ENCODE data around the gene ZNF574. TPM values are rescaled to one million over a fixed set of nuclear protein-coding genes. Genes with fewer than 3 reads are reported as not detected.
A peak's percentile ranks its signal among the peaks of the same experiment; 100 is the strongest.

The ZNF574 gene
- total RNA-seq, 1 donor from 2014 or later, result 9.1 TPM

- intact Hi-C loops (cut with DNase I), result no loop called here
- ATAC-seq, result peak; percentile 61
- no peak for DNase-seq (ENCODE audit: missing footprints)
Measured at GRCh38 chr19:42052241-42052863, 23.6 kb upstream of the ZNF574 start.

- ATAC-seq, result no peak
- intact Hi-C loops (cut with DNase I), result no loop called here
- no peak for DNase-seq (ENCODE audit: missing footprints)
Measured at GRCh38 chr19:42053037-42053935, 22.7 kb upstream of the ZNF574 start.

- intact Hi-C loops (cut with DNase I), result no loop called here
- no peak for ATAC-seq
- DNase-seq (ENCODE audit: missing footprints), result no peak
Measured at GRCh38 chr19:42054205-42054604, 21.8 kb upstream of the ZNF574 start.

- intact Hi-C loops (cut with DNase I), result no loop called here
- DNase-seq (ENCODE audit: missing footprints) (no peak), ATAC-seq (no peak)
Measured at GRCh38 chr19:42057846-42058245, 18.1 kb upstream of the ZNF574 start.

- intact Hi-C loops (cut with DNase I), result no loop called here
- no peak for DNase-seq (ENCODE audit: missing footprints)
- ATAC-seq, result no peak
Measured at GRCh38 chr19:42059196-42059595, 16.8 kb upstream of the ZNF574 start.

- DNase-seq (ENCODE audit: missing footprints) (no peak), ATAC-seq (no peak)
- intact Hi-C loops (cut with DNase I), result no loop called here
Measured at GRCh38 chr19:42060117-42060516, 15.8 kb upstream of the ZNF574 start.

GRCh38 chr19:42062381-42062780 lies 13.6 kb upstream of the ZNF574 start:
- intact Hi-C loops (cut with DNase I), result no loop called here
- no peak for ATAC-seq
- no peak for DNase-seq (ENCODE audit: missing footprints)

GRCh38 chr19:42064432-42064831 lies 11.5 kb upstream of the ZNF574 start:
- ATAC-seq (no peak), DNase-seq (ENCODE audit: missing footprints) (no peak)
- intact Hi-C loops (cut with DNase I), result no loop called here

- DNase-seq (ENCODE audit: missing footprints) (no peak), ATAC-seq (no peak)
- intact Hi-C loops (cut with DNase I), result no loop called here
Measured at GRCh38 chr19:42065051-42065450, 10.9 kb upstream of the ZNF574 start.

GRCh38 chr19:42065511-42065910 lies 10.5 kb upstream of the ZNF574 start:
- ATAC-seq, result no peak
- intact Hi-C loops (cut with DNase I), result no loop called here
- no peak for DNase-seq (ENCODE audit: missing footprints)

GRCh38 chr19:42066075-42066754 lies 9.8 kb upstream of the ZNF574 start:
- DNase-seq (ENCODE audit: missing footprints), result no peak
- intact Hi-C loops (cut with DNase I), result no loop called here
- no peak for ATAC-seq

- DNase-seq (ENCODE audit: missing footprints) (no peak), ATAC-seq (no peak)
- intact Hi-C loops (cut with DNase I), result no loop called here
Measured at GRCh38 chr19:42067315-42067888, 8.6 kb upstream of the ZNF574 start.

GRCh38 chr19:42068361-42068755 lies 7.6 kb upstream of the ZNF574 start:
- DNase-seq (ENCODE audit: missing footprints) (no peak), ATAC-seq (no peak)
- intact Hi-C loops (cut with DNase I), result no loop called here

GRCh38 chr19:42068756-42069571 lies 7.0 kb upstream of the ZNF574 start:
- DNase-seq (ENCODE audit: missing footprints), result no peak
- intact Hi-C loops (cut with DNase I), result no loop called here
- no peak for ATAC-seq

GRCh38 chr19:42069619-42070351 lies 6.2 kb upstream of the ZNF574 start, which contains the start of gene GRIK5:
Gene GRIK5 (minus strand): TSS chr19:42070206. CDS start chr19:42065770, 4,436 bp downstream.
- intact Hi-C loops (cut with DNase I), result no loop called here
- ATAC-seq, result peak; percentile 53
- DNase-seq (ENCODE audit: missing footprints), result no peak

- intact Hi-C loops (cut with DNase I), result no loop called here
- ATAC-seq (no peak), DNase-seq (ENCODE audit: missing footprints) (no peak)
Measured at GRCh38 chr19:42071247-42071646, 4.7 kb upstream of the ZNF574 start.

GRCh38 chr19:42074513-42075363 lies 1.2 kb upstream of the ZNF574 start:
- DNase-seq (ENCODE audit: missing footprints) (no peak), ATAC-seq (no peak)
- intact Hi-C loops (cut with DNase I), result loop anchor here (1.0 to 2.0 kb wide), 2 partner anchors 36 to 80 kb away; partner anchors contain the start of gene ATP1A3

Data from Right ventricle myocardium inferior (tissue), 1 donor.